ENCODE results near the gene SCYGR5. TPM values are rescaled to one million over a fixed set of nuclear protein-coding genes. Genes with fewer than 3 reads are reported as not detected.
"Not testable (repeated sequence)": the region's sequence is repeated elsewhere in the genome, so short reads cannot be mapped to it uniquely, and the experiment has no call there.

SCYGR5 gene
- total RNA-seq (2014; rRNA removed; shearing (Covaris generic); ENCODE audit: low replicate concordance) = not detected in 2 replicates

- not testable (repeated sequence) for H3K4me3 ChIP-seq (ENCODE audit: low read length); DNase-seq; H3K79me2 ChIP-seq (ENCODE audit: low read length); H3K36me3 ChIP-seq (ENCODE audit: insufficient read depth, low read length); H3K9me2 ChIP-seq (replicated peaks; ENCODE audit: insufficient read depth, low read length); H3K27me3 ChIP-seq (ENCODE audit: low read length); H3K4me2 ChIP-seq (ENCODE audit: low read depth, low read length, poor library complexity, severe bottlenecking); H4K20me1 ChIP-seq (ENCODE audit: insufficient read depth, low read depth, low read length); H3K27ac ChIP-seq (ENCODE audit: low read length); H3K9ac ChIP-seq (ENCODE audit: low read length); H2AFZ ChIP-seq (ENCODE audit: low read length); H3K4me1 ChIP-seq (ENCODE audit: low read length); H3K9me3 ChIP-seq (ENCODE audit: low read length)
Measured at GRCh38 chr2:227666631-227667170, at the start of gene SCYGR5. SCYGR5 (plus strand) TSS chr2:227666804; CDS start chr2:227666804, 0 bp downstream.

GRCh38 chr2:227617316-227618230 lies 49.0 kb upstream of the SCYGR5 start, which contains the start of gene SCYGR4:
SCYGR4 (plus strand) TSS chr2:227617498; CDS start chr2:227617498, 0 bp downstream.
- H3K36me3 ChIP-seq (ENCODE audit: insufficient read depth, low read length) = no peaks in the 10 kb centered on the region

GRCh38 chr2:227623226-227623625 lies 43.4 kb upstream of the SCYGR5 start:
- Histone ChIP-seq H4K20me1 (ENCODE audit: insufficient read depth, low read depth, low read length) (no peaks in the 10 kb centered on the region), H2AFZ (ENCODE audit: low read length) (no peak overlapping the region), H3K27me3 (ENCODE audit: low read length) (no peaks in the 10 kb centered on the region), H3K9ac (ENCODE audit: low read length) (no peak overlapping the region), H3K27ac (ENCODE audit: low read length) (no peak overlapping the region), H3K79me2 (ENCODE audit: low read length) (no peaks in the 10 kb centered on the region), H3K4me1 (ENCODE audit: low read length) (no peaks in the 10 kb centered on the region), H3K36me3 (ENCODE audit: insufficient read depth, low read length) (no peaks in the 10 kb centered on the region), H3K9me3 (ENCODE audit: low read length) (no peaks in the 10 kb centered on the region), H3K4me3 (ENCODE audit: low read length) (no peak overlapping the region), H3K4me2 (ENCODE audit: low read depth, low read length, poor library complexity, severe bottlenecking) (no peak overlapping the region), H3K9me2 (replicated peaks; ENCODE audit: insufficient read depth, low read length) (no peaks in the 10 kb centered on the region)
- no peak for DNase-seq

More at GRCh38 chr2:227617316-227618230, 49.0 kb upstream of the SCYGR5 start, which contains the start of gene SCYGR4:
- H3K27ac ChIP-seq (ENCODE audit: low read length) = no peak within 1 kb of the TSS
- H3K4me3 ChIP-seq (ENCODE audit: low read length) = no peak within 1 kb of the TSS
- H3K9me2 ChIP-seq (replicated peaks; ENCODE audit: insufficient read depth, low read length) = no peaks in the 10 kb centered on the region
- H3K4me1 ChIP-seq (ENCODE audit: low read length) = no peaks in the 10 kb centered on the region
- no peaks in the 10 kb centered on the region for H3K9me3 ChIP-seq (ENCODE audit: low read length)
- H2AFZ ChIP-seq (ENCODE audit: low read length) = no peak within 1 kb of the TSS
- DNase-seq = no peak
- H3K4me2 ChIP-seq (ENCODE audit: low read depth, low read length, poor library complexity, severe bottlenecking) = no peak within 1 kb of the TSS
- no peaks in the 10 kb centered on the region for H3K27me3 ChIP-seq (ENCODE audit: low read length)
- no peaks in the 10 kb centered on the region for H3K79me2 ChIP-seq (ENCODE audit: low read length)
- H3K9ac ChIP-seq (ENCODE audit: low read length) = no peak within 1 kb of the TSS
- H4K20me1 ChIP-seq (ENCODE audit: insufficient read depth, low read depth, low read length) = no peaks in the 10 kb centered on the region

GRCh38 chr2:227625420-227625819 lies 41.2 kb upstream of the SCYGR5 start:
- H3K27me3 ChIP-seq (ENCODE audit: low read length) = no peaks in the 10 kb centered on the region

GRCh38 chr2:227626580-227627151 lies 39.9 kb upstream of the SCYGR5 start:
- Histone ChIP-seq H3K9ac (ENCODE audit: low read length) (no peak overlapping the region), H3K9me3 (ENCODE audit: low read length) (no peaks in the 10 kb centered on the region), H3K27me3 (ENCODE audit: low read length) (no peaks in the 10 kb centered on the region), H2AFZ (ENCODE audit: low read length) (no peak overlapping the region), H3K27ac (ENCODE audit: low read length) (no peak overlapping the region), H3K79me2 (ENCODE audit: low read length) (no peaks in the 10 kb centered on the region), H3K4me1 (ENCODE audit: low read length) (no peaks in the 10 kb centered on the region), H3K4me3 (ENCODE audit: low read length) (no peak overlapping the region), H3K36me3 (ENCODE audit: insufficient read depth, low read length) (no peaks in the 10 kb centered on the region), H3K4me2 (ENCODE audit: low read depth, low read length, poor library complexity, severe bottlenecking) (no peak overlapping the region), H4K20me1 (ENCODE audit: insufficient read depth, low read depth, low read length) (no peaks in the 10 kb centered on the region), H3K9me2 (replicated peaks; ENCODE audit: insufficient read depth, low read length) (no peaks in the 10 kb centered on the region)
- no peak for DNase-seq

More at GRCh38 chr2:227625420-227625819, 41.2 kb upstream of the SCYGR5 start:
- DNase-seq = no peak
- no peaks in the 10 kb centered on the region for H3K9me2 ChIP-seq (replicated peaks; ENCODE audit: insufficient read depth, low read length)
- no peaks in the 10 kb centered on the region for H4K20me1 ChIP-seq (ENCODE audit: insufficient read depth, low read depth, low read length)
- H3K4me2 ChIP-seq (ENCODE audit: low read depth, low read length, poor library complexity, severe bottlenecking) = no peak overlapping the region
- H3K9ac ChIP-seq (ENCODE audit: low read length) = no peak overlapping the region
- no peak overlapping the region for H3K4me3 ChIP-seq (ENCODE audit: low read length)
- H3K36me3 ChIP-seq (ENCODE audit: insufficient read depth, low read length) = no peaks in the 10 kb centered on the region
- no peak overlapping the region for H3K27ac ChIP-seq (ENCODE audit: low read length)
- H2AFZ ChIP-seq (ENCODE audit: low read length) = no peak overlapping the region
- no peaks in the 10 kb centered on the region for H3K79me2 ChIP-seq (ENCODE audit: low read length)
- H3K9me3 ChIP-seq (ENCODE audit: low read length) = no peaks in the 10 kb centered on the region
- no peaks in the 10 kb centered on the region for H3K4me1 ChIP-seq (ENCODE audit: low read length)

GRCh38 chr2:227627769-227628168 lies 38.8 kb upstream of the SCYGR5 start:
- Histone ChIP-seq H3K4me3 (ENCODE audit: low read length) (no peak overlapping the region), H2AFZ (ENCODE audit: low read length) (no peak overlapping the region), H3K36me3 (ENCODE audit: insufficient read depth, low read length) (no peaks in the 10 kb centered on the region), H3K9ac (ENCODE audit: low read length) (no peak overlapping the region), H4K20me1 (ENCODE audit: insufficient read depth, low read depth, low read length) (no peaks in the 10 kb centered on the region), H3K79me2 (ENCODE audit: low read length) (no peaks in the 10 kb centered on the region), H3K4me2 (ENCODE audit: low read depth, low read length, poor library complexity, severe bottlenecking) (no peak overlapping the region), H3K27ac (ENCODE audit: low read length) (no peak overlapping the region), H3K27me3 (ENCODE audit: low read length) (no peaks in the 10 kb centered on the region), H3K4me1 (ENCODE audit: low read length) (no peaks in the 10 kb centered on the region), H3K9me2 (replicated peaks; ENCODE audit: insufficient read depth, low read length) (no peaks in the 10 kb centered on the region), H3K9me3 (ENCODE audit: low read length) (no peaks in the 10 kb centered on the region)
- DNase-seq = no peak

GRCh38 chr2:227629435-227629834 lies 37.2 kb upstream of the SCYGR5 start:
- Histone ChIP-seq H3K9me2 (replicated peaks; ENCODE audit: insufficient read depth, low read length) (no peaks in the 10 kb centered on the region), H3K9me3 (ENCODE audit: low read length) (no peaks in the 10 kb centered on the region), H3K79me2 (ENCODE audit: low read length) (no peaks in the 10 kb centered on the region), H2AFZ (ENCODE audit: low read length) (no peak overlapping the region), H3K4me2 (ENCODE audit: low read depth, low read length, poor library complexity, severe bottlenecking) (no peak overlapping the region), H3K36me3 (ENCODE audit: insufficient read depth, low read length) (no peaks in the 10 kb centered on the region), H4K20me1 (ENCODE audit: insufficient read depth, low read depth, low read length) (no peaks in the 10 kb centered on the region), H3K27me3 (ENCODE audit: low read length) (no peaks in the 10 kb centered on the region), H3K27ac (ENCODE audit: low read length) (no peak overlapping the region), H3K9ac (ENCODE audit: low read length) (no peak overlapping the region), H3K4me1 (ENCODE audit: low read length) (no peaks in the 10 kb centered on the region), H3K4me3 (ENCODE audit: low read length) (no peak overlapping the region)
- DNase-seq = no peak

GRCh38 chr2:227630322-227630721 lies 36.3 kb upstream of the SCYGR5 start:
- Histone ChIP-seq H3K79me2 (ENCODE audit: low read length) (no peaks in the 10 kb centered on the region), H3K27ac (ENCODE audit: low read length) (no peak overlapping the region), H3K4me2 (ENCODE audit: low read depth, low read length, poor library complexity, severe bottlenecking) (no peak overlapping the region), H3K9me3 (ENCODE audit: low read length) (no peaks in the 10 kb centered on the region), H3K4me3 (ENCODE audit: low read length) (no peak overlapping the region), H3K9ac (ENCODE audit: low read length) (no peak overlapping the region), H3K4me1 (ENCODE audit: low read length) (no peaks in the 10 kb centered on the region), H2AFZ (ENCODE audit: low read length) (no peak overlapping the region), H3K9me2 (replicated peaks; ENCODE audit: insufficient read depth, low read length) (no peaks in the 10 kb centered on the region), H3K36me3 (ENCODE audit: insufficient read depth, low read length) (no peaks in the 10 kb centered on the region), H4K20me1 (ENCODE audit: insufficient read depth, low read depth, low read length) (no peaks in the 10 kb centered on the region), H3K27me3 (ENCODE audit: low read length) (no peaks in the 10 kb centered on the region)
- DNase-seq = no peak
